Mesenchymal stem cell (in vitro differentiated cells and primary cell): ENCODE measurements around the gene RRP9.

Experiments
- DNase-seq: peaks from one replicate; pipeline ENCODE4 v3.0.0-alpha.2; 2013
- H2AFZ ChIP-seq: one replicate; pipeline ENCODE4 v1.6.1; 2013; ENCODE audit warnings: low read depth, mild to moderate bottlenecking, control low read depth, inconsistent platforms, low read length, moderate library complexity
- H2AK5ac ChIP-seq: 2 replicates; pipeline ENCODE4 v1.6.1; 2013; ENCODE audit warnings: low read length, moderate library complexity, mild to moderate bottlenecking, inconsistent platforms; ENCODE audit not compliant: severe bottlenecking
- H2BK120ac ChIP-seq: one replicate; pipeline ENCODE4 v1.6.1; 2013; ENCODE audit warnings: low read depth, mild to moderate bottlenecking, inconsistent platforms, low read length, moderate library complexity
- H2BK12ac ChIP-seq, 2 experiments: one replicate each; pipeline ENCODE4 v1.6.1; 2013; ENCODE audit warnings: inconsistent platforms in 2 of 2, low read length in 2 of 2, mild to moderate bottlenecking in 2 of 2, moderate library complexity in 2 of 2, control low read depth in 1 of 2
- H2BK15ac ChIP-seq: one replicate; pipeline ENCODE4 v1.6.1; 2013; ENCODE audit warnings: mild to moderate bottlenecking, low read depth, inconsistent platforms; ENCODE audit not compliant: poor library complexity, severe bottlenecking
- H2BK5ac ChIP-seq: 2 replicates; pipeline ENCODE4 v1.6.1; 2013; ENCODE audit warnings: low read depth, mild to moderate bottlenecking, low read length, control low read depth, inconsistent platforms; ENCODE audit not compliant: poor library complexity, severe bottlenecking
- H3K14ac ChIP-seq, 2 experiments: one replicate each; pipeline ENCODE4 v1.6.1; 2013; ENCODE audit warnings: inconsistent platforms in 2 of 2, low read length in 2 of 2, control low read depth in 1 of 2, mild to moderate bottlenecking in 1 of 2, moderate library complexity in 1 of 2
- H3K18ac ChIP-seq, 2 experiments: one replicate each; pipeline ENCODE4 v1.6.1; 2013; ENCODE audit warnings: inconsistent platforms in 2 of 2, low read length in 2 of 2, control low read depth in 1 of 2, low read depth in 1 of 2, mild to moderate bottlenecking in 1 of 2
- H3K23ac ChIP-seq, 2 experiments: one replicate each; pipeline ENCODE4 v1.6.1; 2013; ENCODE audit warnings: inconsistent platforms in 2 of 2, low read length in 2 of 2, mild to moderate bottlenecking in 2 of 2, moderate library complexity in 2 of 2, control low read depth in 1 of 2
- H3K27ac ChIP-seq: 2 replicates; pipeline ENCODE4 v1.5.1; 2013; ENCODE audit warnings: mild to moderate bottlenecking, moderate library complexity, low read length, control low read depth, inconsistent platforms; ENCODE audit not compliant: poor library complexity, severe bottlenecking
- H3K27me3 ChIP-seq, 2 experiments: 2 replicates each; pipeline versions ENCODE4 v1.6.1 to v1.7.0; 2013; ENCODE audit warnings: low read length in 2 of 2, mild to moderate bottlenecking in 2 of 2, moderate library complexity in 2 of 2, control low read depth in 1 of 2, inconsistent platforms in 1 of 2; ENCODE audit not compliant: control insufficient read depth in 1 of 2, insufficient read depth in 1 of 2
- H3K36me3 ChIP-seq, 2 experiments: 2 replicates each; pipeline versions ENCODE4 v1.6.1 to v1.7.0; 2013; ENCODE audit warnings: low read length in 2 of 2, control low read depth in 1 of 2, inconsistent platforms in 1 of 2, low read depth in 1 of 2, mild to moderate bottlenecking in 1 of 2; ENCODE audit not compliant: insufficient read depth in 2 of 2, control insufficient read depth in 1 of 2
- H3K4ac ChIP-seq, 2 experiments: one replicate each; pipeline ENCODE4 v1.6.1; 2013; ENCODE audit warnings: inconsistent platforms in 2 of 2, low read length in 2 of 2, mild to moderate bottlenecking in 2 of 2, moderate library complexity in 2 of 2, control low read depth in 1 of 2, low read depth in 1 of 2
- H3K4me1 ChIP-seq: 2 replicates; pipeline ENCODE4 v1.6.1; 2013; ENCODE audit warnings: low read depth, low read length, control low read depth; ENCODE audit not compliant: control insufficient read depth, insufficient read depth
- H3K4me2 ChIP-seq: 2 replicates; pipeline ENCODE4 v1.6.1; 2013; ENCODE audit warnings: low read length, mild to moderate bottlenecking, inconsistent platforms; ENCODE audit not compliant: poor library complexity, severe bottlenecking
- H3K4me3 ChIP-seq, 2 experiments: 2 replicates each; pipeline versions ENCODE4 v1.5.1 to v1.7.0; 2013; ENCODE audit warnings: low read length in 2 of 2, mild to moderate bottlenecking in 2 of 2, control low read depth in 1 of 2, low read depth in 1 of 2; ENCODE audit not compliant: insufficient read depth in 1 of 2
- H3K79me1 ChIP-seq: replicated peaks from 2 replicates; pipeline ENCODE4 v1.6.1; 2013; ENCODE audit warnings: mild to moderate bottlenecking, control low read depth, low read length, inconsistent platforms; ENCODE audit not compliant: poor library complexity, severe bottlenecking
- H3K9ac ChIP-seq: 2 replicates; pipeline ENCODE4 v1.7.0; 2013; ENCODE audit warnings: mild to moderate bottlenecking, low read length, moderate library complexity
- H3K9me3 ChIP-seq: 2 replicates; pipeline ENCODE4 v1.7.0; 2013; ENCODE audit warnings: mild to moderate bottlenecking, low read length; ENCODE audit not compliant: control insufficient read depth
- H4K8ac ChIP-seq: one replicate; pipeline ENCODE4 v1.6.1; 2013; ENCODE audit warnings: inconsistent platforms, mild to moderate bottlenecking, low read length, moderate library complexity
- H4K91ac ChIP-seq: one replicate; pipeline ENCODE4 v1.6.1; 2013; ENCODE audit warnings: mild to moderate bottlenecking, low read length, inconsistent platforms
- WGBS: methylation state at CpG from one replicate; pipeline ENCODE4 v1.1.7; 2013; ENCODE audit warnings: mixed read lengths; 5-methylcytosine and 5-hydroxymethylcytosine counted together

RRP9 gene

DNA sequence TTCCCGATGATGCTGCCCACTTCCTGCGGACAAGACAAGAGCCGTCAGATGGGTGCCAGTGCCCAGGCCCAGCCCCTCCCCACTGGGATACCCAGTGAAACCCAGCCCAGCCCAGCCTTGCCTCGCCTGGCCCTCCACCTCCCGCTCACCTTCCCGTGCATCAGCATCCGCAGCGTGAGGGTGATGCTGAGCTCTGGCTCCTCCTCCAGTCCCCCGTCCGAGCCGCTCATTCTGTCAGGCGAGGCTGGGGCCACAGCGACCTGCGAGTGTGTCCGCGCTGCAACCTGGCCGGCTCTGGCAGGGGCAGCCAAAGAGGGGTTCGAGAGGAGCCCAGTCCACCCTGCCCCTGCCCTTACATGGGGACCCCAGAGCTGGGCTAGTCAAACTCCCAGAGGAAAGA, 19.3 kb upstream of the RRP9 start:
- Histone ChIP-seq H3K4me1 (peaks cover 25% of the 10 kb centered on the region), H2BK5ac (no peak overlapping the region), H3K18ac (no peak overlapping the region), H4K91ac (no peak overlapping the region), H2AFZ (no peak overlapping the region), H3K27me3 (no peaks in the 10 kb centered on the region), H3K9ac (no peak overlapping the region), H3K4me3 (no peak overlapping the region), H2BK15ac (no peak overlapping the region), H3K27ac (no peak overlapping the region), H2BK120ac (no peak overlapping the region), H2BK12ac (no peak overlapping the region), H3K79me1 (peaks cover 16% of the 10 kb centered on the region), H3K4ac (no peak overlapping the region), H3K14ac (no peak overlapping the region), H3K36me3 (peaks cover 39 to 63% of the 10 kb centered on the region in 2 experiments), H2AK5ac (no peak overlapping the region), H4K8ac (no peak overlapping the region), H3K23ac (no peak overlapping the region), H3K4me2 (no peak overlapping the region), H3K9me3 (no peaks in the 10 kb centered on the region)
- DNase-seq: no peak
- WGBS: 94% methylated on average over 18 of the region's 18 CpGs

DNA sequence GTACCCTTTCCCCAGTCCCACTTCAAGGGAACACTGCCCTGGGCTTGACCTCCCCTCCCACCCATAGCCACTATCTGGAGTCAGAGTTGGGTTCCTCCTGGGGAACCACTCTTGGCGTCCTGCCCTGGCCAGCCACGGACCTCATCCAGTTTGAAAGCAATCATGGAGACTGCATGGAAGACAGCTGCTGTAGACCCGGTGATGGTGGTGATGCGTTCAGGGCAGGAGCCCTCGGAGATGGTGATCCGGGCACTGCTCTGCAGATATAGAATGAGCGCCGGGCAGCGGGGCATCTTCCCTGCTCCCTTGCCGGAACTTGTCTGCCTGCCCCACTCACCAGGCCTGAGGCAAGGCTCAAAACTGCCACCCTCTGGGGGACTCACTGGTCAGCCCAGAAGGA, 18.7 kb upstream of the RRP9 start:
- Histone ChIP-seq H3K4me2 (no peak overlapping the region), H3K27ac (no peak overlapping the region), H3K23ac (no peak overlapping the region), H3K4me1 (peaks cover 28% of the 10 kb centered on the region), H3K27me3 (peaks cover 0 to 2% of the 10 kb centered on the region in 2 experiments), H3K4ac (no peak overlapping the region), H2AFZ (no peak overlapping the region), H3K18ac (no peak overlapping the region), H4K91ac (no peak overlapping the region), H3K4me3 (no peak overlapping the region), H2BK120ac (no peak overlapping the region), H3K9ac (no peak overlapping the region), H2BK15ac (no peak overlapping the region), H3K36me3 (peaks cover 39 to 63% of the 10 kb centered on the region in 2 experiments), H2AK5ac (no peak overlapping the region), H2BK12ac (no peak overlapping the region), H3K79me1 (peaks cover 12% of the 10 kb centered on the region), H3K14ac (no peak overlapping the region), H4K8ac (no peak overlapping the region), H3K9me3 (no peaks in the 10 kb centered on the region), H2BK5ac (no peak overlapping the region)
- no peak for DNase-seq
- 97% methylated on average over 9 of the region's 10 CpGs for WGBS

DNA sequence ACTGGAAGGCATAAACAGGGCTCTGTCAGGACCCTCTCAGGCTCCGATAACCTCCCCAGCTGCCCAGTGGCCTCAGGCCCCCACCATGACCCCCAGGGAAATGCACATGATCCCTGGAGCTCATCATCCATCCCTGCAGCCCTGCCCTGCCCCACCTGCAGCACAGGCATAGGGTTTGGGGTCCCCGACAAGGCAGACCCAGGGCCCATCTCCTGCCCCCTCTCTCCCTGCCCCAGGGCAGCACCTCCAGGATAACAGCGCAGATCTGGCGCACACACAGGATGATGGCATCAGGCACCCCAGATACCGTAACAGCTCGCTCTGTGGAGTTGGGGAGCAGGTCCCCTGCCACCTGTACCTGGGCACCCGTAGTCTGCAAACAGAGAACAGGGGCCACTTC, 17.9 kb upstream of the RRP9 start:
- Histone ChIP-seq H2AFZ (no peak overlapping the region), H3K14ac (no peak overlapping the region), H2BK12ac (no peak overlapping the region), H3K36me3 (peaks cover 39 to 61% of the 10 kb centered on the region in 2 experiments), H2BK5ac (no peak overlapping the region), H3K23ac (no peak overlapping the region), H3K9me3 (no peaks in the 10 kb centered on the region), H4K91ac (no peak overlapping the region), H3K4me1 (peaks cover 28% of the 10 kb centered on the region), H3K4me2 (no peak overlapping the region), H3K18ac (no peak overlapping the region), H4K8ac (no peak overlapping the region), H3K79me1 (peaks cover 6% of the 10 kb centered on the region), H3K4ac (no peak overlapping the region), H3K9ac (no peak overlapping the region), H2BK15ac (no peak overlapping the region), H2AK5ac (no peak overlapping the region), H3K27me3 (peaks cover 4 to 7% of the 10 kb centered on the region in 2 experiments), H3K4me3 (no peak overlapping the region), H3K27ac (no peak overlapping the region), H2BK120ac (no peak overlapping the region)
- no peak for DNase-seq
- WGBS: 97% methylated on average over 7 of the region's 7 CpGs

DNA sequence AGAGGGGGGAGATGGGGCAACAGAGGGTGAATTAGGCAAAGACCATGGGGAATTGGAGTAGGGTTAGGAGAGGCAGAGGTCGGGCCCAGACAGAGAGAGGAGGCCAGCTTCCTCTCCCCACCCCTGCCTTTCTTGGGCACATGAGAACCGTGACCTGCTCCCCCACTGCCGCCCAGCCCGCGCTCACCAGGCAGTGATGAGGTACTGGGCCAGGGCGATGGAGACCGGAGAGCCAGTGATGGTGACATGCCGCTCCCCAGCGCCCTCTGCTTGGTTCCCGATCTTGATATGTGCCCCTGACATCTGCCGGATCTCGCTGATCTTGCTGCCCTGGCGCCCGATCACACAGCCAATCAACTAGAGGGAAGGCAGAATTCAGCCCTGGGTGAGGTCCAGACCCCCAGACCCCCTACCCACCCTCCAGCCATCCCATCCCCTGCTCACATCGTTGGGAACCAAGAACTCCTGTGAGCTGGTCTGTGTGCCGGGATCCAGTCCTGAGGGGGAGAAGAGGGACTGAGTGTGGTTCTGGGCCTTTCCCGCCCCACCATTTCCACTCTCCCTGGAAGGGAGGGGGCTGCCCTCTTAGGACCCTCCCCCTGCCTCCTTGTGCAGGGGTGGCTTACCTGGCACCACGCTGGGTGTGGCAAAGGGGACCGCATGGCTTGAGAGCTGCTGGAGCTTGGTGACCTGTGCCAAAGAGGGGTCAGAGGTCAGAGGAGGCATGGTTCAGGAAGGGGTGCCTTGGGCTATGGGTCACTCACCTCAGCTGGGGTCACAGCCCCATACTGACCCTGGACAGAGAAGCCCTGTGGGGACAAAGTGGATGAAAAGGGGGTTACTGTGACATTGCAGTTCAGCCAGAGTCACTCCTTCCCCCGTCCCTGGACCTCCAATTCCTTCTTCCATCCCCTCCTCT, 17.2 kb upstream of the RRP9 start:
- Histone ChIP-seq H2BK120ac (no peak overlapping the region), H4K91ac (no peak overlapping the region), H3K79me1 (peaks cover 3% of the 10 kb centered on the region), H3K14ac (no peak overlapping the region), H3K23ac (no peak overlapping the region), H3K27me3 (peaks cover 4 to 13% of the 10 kb centered on the region in 2 experiments), H2BK15ac (no peak overlapping the region), H3K9me3 (no peaks in the 10 kb centered on the region), H2AK5ac (no peak overlapping the region), H2BK12ac (no peak overlapping the region), H3K4ac (no peak overlapping the region), H3K27ac (no peak overlapping the region), H3K18ac (no peak overlapping the region), H3K4me1 (peaks cover 20% of the 10 kb centered on the region), H3K4me2 (no peak overlapping the region), H3K36me3 (peaks cover 39 to 57% of the 10 kb centered on the region in 2 experiments), H2BK5ac (no peak overlapping the region), H3K9ac (no peak overlapping the region), H2AFZ (no peak overlapping the region), H3K4me3 (no peak overlapping the region), H4K8ac (no peak overlapping the region)
- 94% methylated on average over 18 of the region's 20 CpGs for WGBS
- no peak for DNase-seq
